HG03342 (cell line): ENCODE measurements around the gene OR13C8.
"Not testable (repeated sequence)": the region's sequence is repeated elsewhere in the genome, so short reads cannot be mapped to it uniquely, and the experiment has no call there.

Source experiments
- ATAC-seq: cut with Tn5 transposase; IDR thresholded peaks from one replicate; pipeline ENCODE4 v1.9.1; 2021; ENCODE audit warnings: mild to moderate bottlenecking, moderate library complexity; ENCODE audit not compliant: unreplicated experiment

The OR13C8 gene, protein sequence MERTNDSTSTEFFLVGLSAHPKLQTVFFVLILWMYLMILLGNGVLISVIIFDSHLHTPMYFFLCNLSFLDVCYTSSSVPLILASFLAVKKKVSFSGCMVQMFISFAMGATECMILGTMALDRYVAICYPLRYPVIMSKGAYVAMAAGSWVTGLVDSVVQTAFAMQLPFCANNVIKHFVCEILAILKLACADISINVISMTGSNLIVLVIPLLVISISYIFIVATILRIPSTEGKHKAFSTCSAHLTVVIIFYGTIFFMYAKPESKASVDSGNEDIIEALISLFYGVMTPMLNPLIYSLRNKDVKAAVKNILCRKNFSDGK

GRCh38 chr9:104568868-104569267 is at the start of gene OR13C8:
TSS of gene OR13C8 (plus strand) at chr9:104569168. CDS start at chr9:104569168, 0 bp downstream.
- ATAC-seq, result no peak

- not testable (repeated sequence) for ATAC-seq
Observed at GRCh38 chr9:104520241-104520640, 48.7 kb upstream of the OR13C8 start.

- no peak for ATAC-seq
Observed at GRCh38 chr9:104527109-104527508, 41.9 kb upstream of the OR13C8 start, which contains the start of gene OR13C4. TSS of gene OR13C4 (minus strand) at chr9:104527209. CDS start at chr9:104527209, 0 bp downstream.

DNA sequence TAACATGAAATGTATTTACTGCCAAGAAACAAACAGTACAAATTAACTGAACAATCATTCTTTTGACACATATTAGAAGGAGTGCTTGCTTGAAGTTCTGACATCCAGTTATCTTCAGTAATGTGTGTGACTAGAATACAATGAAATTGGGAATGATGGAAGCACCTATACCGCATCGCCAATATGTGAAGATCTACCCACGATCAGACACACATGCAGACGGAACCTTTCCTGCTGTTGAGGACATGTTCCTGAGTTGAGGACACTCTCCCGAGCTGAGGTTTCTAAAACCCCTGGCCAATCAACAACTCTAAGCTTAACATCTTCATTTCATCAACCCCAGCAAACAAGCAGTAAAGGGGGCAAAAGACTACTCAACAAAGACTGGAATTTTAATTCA is 32.2 kb upstream of the OR13C8 start, which contains the start of gene OR13C3:
Gene OR13C3, minus strand, starts transcription at position 101 of the 400 bp plus-strand sequence. CDS start 133 bp downstream, outside the sequence.
- ATAC-seq, result no peak

- ATAC-seq, result no peak
Observed at GRCh38 chr9:104539275-104539674, 29.7 kb upstream of the OR13C8 start.

- ATAC-seq, result no peak
Observed at GRCh38 chr9:104544644-104545043, 24.3 kb upstream of the OR13C8 start.

GRCh38 chr9:104553261-104553660 is 15.7 kb upstream of the OR13C8 start:
- ATAC-seq, result no peak

DNA sequence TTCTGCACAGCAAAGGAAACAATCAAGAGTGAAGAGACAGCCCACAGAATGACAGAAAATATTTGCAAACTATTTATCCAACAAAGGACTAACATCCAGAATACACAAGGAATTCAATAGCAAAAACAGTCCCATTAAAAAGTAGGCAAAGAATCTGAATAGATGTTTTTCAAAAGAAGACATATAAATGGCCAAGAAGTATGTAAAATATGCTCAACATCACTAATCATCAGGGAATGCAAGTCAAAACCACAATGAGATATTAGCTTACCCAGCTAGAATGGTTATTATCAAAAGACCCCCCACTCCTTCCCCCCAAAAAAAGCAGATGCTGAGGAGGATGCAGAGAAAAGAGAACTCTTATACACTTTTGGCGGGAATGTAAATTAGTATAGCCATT is 13.4 kb upstream of the OR13C8 start:
- no peak for ATAC-seq

DNA sequence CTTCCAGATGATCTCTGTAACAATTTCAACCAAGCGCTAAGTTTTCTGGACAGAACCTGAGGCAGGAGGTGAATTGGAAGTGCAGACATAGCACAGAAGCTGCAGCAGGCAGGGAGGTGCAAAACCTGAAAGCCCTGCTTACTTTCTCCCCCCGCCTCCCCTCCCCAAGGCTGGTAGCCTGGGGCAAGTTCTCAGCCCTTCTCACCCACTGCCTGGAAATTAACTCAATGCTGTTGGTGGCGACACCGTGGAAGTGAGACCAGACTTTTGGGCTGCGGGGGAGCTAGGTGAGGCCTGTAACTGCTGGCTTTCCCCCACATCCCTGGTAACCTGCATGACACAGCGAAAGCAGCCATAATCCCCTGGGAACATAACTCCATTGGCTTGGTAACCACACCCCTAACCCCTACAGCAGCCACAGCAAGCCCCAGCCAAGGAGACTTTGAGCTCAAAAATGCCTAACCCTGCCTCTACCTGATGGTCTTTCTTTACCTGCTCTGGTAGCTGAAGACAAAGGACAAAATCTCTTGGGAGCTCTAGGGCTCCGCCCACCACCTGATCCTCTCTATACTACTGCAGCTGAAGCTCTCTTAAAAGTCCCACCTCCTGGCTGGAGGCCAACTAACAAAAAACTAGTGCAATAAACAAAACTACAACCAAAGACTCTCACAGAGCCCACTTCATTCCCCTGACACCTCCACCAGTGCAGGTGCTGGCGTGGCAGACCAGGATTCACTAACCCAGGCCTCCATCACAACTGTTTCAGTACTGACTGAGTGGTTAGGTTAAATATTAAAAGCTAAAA is 11.9 kb upstream of the OR13C8 start:
- ATAC-seq, result no peak

DNA sequence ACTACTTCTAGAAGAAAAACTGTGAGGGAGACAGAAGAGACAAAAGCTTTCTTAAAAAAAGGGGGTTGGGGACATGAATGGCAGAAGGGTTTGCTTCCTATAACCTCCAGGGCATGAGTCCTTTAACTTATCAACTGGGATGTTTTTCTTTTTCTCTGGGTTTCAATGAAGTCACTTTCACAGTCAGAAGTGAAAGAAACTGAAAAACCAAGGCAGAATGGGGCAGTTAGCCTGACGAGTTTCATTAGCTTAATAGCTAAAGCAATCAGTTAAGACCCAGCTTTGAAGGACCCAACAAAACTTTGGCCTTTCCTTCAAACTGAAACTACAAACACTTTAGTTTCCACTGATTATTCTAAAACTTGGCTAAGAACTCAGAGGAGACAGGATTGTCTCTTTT is 4.6 kb upstream of the OR13C8 start:
- no peak for ATAC-seq

GRCh38 chr9:104572612-104573011 is 3.6 kb downstream of the OR13C8 start:
- ATAC-seq, result no peak

GRCh38 chr9:104575456-104575855 is 6.5 kb downstream of the OR13C8 start:
- ATAC-seq, result no peak

DNA sequence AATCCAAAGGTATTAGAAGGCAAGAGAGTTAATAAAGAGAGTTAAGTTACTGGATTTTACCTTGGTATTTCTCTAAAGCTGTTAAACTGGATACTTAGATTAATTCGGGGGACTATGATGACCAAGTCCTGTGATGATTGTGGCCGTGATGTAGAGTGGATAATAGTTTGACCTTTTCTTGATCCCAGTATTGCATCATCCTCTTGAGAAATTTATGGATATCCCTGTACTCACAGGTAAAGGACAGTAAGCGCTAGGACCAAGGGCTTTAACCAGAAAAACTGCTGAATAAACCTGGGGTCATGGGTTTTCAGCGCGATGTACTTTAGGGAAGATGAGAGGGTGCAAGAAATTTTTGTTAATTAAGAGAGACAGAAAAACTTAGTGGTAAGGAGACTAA is 8.3 kb downstream of the OR13C8 start:
- no peak for ATAC-seq

GRCh38 chr9:104580562-104580961 is 11.6 kb downstream of the OR13C8 start:
- ATAC-seq, result no peak

DNA sequence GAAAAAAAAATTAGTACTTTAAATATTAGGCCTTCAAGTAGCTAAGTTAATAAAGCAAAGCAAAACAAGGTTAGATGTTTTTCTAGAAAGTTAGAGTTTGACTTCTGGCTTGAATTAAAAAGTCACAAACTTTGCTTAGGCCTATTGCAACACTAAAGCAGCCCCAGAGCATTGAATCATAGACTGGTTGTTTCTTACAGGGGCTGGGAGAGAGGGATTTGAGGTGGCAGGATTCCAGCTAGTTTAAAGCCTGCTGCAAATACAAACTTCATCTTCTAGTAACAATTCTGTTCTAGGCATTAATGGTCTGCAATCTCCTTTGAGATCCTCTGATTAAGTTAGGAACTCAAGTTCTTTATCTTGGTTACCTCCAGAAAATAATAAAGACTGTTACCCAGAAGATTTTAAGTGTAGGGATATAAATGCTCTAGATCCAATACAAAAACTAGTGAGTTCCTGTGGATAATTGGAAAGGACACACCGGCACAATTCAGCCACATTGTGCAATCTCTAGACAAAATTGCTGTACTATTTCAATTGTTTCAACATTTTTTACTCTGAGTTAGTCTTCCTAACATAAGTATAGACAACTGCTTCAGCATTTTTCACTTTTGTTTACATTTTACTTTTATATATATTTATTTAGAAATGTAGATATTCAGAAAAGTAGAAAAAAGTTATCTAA is 17.7 kb downstream of the OR13C8 start:
- no peak for ATAC-seq

- ATAC-seq, result no peak
Observed at GRCh38 chr9:104589626-104590025, 20.7 kb downstream of the OR13C8 start.

DNA sequence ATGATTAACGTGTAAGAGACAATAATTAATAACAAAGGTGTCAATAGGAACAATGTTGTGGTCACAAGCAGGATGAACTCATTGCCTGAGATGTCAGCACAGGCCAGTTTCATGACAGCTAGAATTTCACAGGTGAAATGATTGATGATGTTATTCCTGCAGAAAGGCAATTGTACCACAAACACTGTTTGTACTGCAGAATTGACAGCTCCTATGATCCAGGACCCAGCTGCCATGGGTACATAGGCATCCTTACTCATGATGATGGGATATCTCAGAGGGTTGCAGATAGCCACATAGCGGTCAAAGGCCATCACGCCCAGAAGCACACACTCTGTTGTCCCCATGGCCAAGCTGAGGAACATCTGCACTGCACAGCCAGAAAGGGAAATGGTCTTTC is 29.8 kb downstream of the OR13C8 start:
- not testable (repeated sequence) for ATAC-seq

- ATAC-seq, result not testable (repeated sequence)
Observed at GRCh38 chr9:104599313-104599712, 30.3 kb downstream of the OR13C8 start, which contains the start of gene OR13C5. TSS of gene OR13C5 (minus strand) at chr9:104599413. CDS start at chr9:104599413, 0 bp downstream.

DNA sequence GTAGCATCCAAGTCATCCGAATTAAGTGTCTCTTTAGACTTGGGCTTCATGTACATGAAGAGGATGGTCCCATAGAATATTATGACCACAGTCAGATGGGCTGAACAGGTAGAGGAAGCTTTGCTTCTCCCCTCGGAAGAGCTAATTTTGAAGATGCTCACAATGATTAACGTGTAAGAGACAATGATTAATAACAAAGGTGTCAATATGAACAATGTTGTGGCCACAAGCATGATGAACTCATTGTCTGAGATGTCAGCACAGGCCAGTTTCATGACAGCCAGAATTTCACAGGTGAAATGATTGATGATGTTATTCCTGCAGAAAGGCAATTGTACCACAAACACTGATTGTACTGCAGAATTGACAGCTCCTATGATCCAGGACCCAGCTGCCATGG is 35.8 kb downstream of the OR13C8 start:
- ATAC-seq, result no peak

DNA sequence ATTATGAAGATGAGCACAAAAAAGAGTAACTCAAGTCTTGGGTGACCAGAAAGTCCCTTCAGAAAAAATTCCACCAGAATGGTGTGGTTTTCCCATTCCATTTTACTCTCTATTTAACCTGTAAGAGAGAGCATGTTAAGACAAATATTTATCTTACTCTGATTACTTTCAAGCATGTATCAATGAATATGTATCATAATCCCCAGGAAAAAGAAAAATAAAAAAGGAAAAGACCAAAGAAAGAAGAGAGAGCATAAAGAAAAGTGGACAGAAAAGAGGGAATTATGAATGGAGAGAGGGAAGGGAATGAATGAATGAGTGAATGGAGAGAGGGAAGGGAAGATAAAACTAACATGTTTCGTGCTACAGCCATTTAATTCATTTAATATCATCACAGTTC is 36.6 kb downstream of the OR13C8 start, which contains the start of gene OR13C2:
Gene OR13C2, minus strand, starts transcription at position 101 of the 400 bp plus-strand sequence. Its CDS starts 0 bp downstream, at position 101.
- ATAC-seq, result not testable (repeated sequence)

- ATAC-seq, result no peak
Observed at GRCh38 chr9:104606152-104606551, 37.2 kb downstream of the OR13C8 start.
